Activated CD8-positive, alpha-beta T cell treated with anti-CD3 and anti-CD28 coated beads for 36 hours (primary cell): ENCODE measurements around the gene KCNC4. TPM values are rescaled to one million over a fixed set of nuclear protein-coding genes. Genes with fewer than 3 reads are reported as not detected.

Source experiments
- ATAC-seq: fragments of 200-7000 bp; cut with Tn5 transposase; one replicate; pipeline ENCODE4 v1.10.0; 2021; ENCODE audit warnings: mild to moderate bottlenecking, moderate library complexity
- CTCF ChIA-PET: fragments of 350-600 bp; sonication (Branson Sonifier 250); formaldehyde crosslinking; loops from one replicate; lab custom pipeline; 2021; ENCODE audit warnings: antibody characterized with exemption; lab: Charles Lee
- POLR2A ChIA-PET: fragments of 350-600 bp; sonication (Branson Sonifier 250); formaldehyde crosslinking; loops from one replicate; lab custom pipeline; 2021; ENCODE audit warnings: antibody characterized with exemption; lab: Charles Lee
- DNase-seq: peaks from one replicate; pipeline ENCODE4 v3.0.0-alpha.2; 2020
- H3K27ac Mint-ChIP-seq: one replicate; pipeline ENCODE4 v1.8.0; 2021; ENCODE audit warnings: mild to moderate bottlenecking, mixed read lengths
- H3K27me3 Mint-ChIP-seq: one replicate; pipeline ENCODE4 v1.8.0; 2021; ENCODE audit warnings: mixed read lengths
- H3K36me3 Mint-ChIP-seq: one replicate; pipeline ENCODE4 v1.8.0; 2021; ENCODE audit warnings: low read depth, mixed read lengths
- H3K4me1 Mint-ChIP-seq: one replicate; pipeline ENCODE4 v1.8.0; 2021; ENCODE audit warnings: low read depth, mixed read lengths
- H3K4me3 Mint-ChIP-seq: one replicate; pipeline ENCODE4 v1.8.0; 2021; ENCODE audit warnings: mild to moderate bottlenecking, moderate library complexity, mixed read lengths
- H3K9me3 Mint-ChIP-seq: one replicate; pipeline ENCODE4 v1.8.0; 2021; ENCODE audit warnings: mixed read lengths
- CTCF ChIP-seq: fragments of 200-600 bp; IDR thresholded peaks from one replicate; pipeline ENCODE4 v1.8.0; 2022; ENCODE audit warnings: antibody characterized with exemption, mild to moderate bottlenecking
- intact Hi-C: fragments of 100-400 bp; cut with micrococcal nuclease; formaldehyde crosslinking; loops from one replicate; pipeline ENCODE4 v1.10.0; 2022
- total RNA-seq, 2 experiments: library from RNA; stranded (reverse); gene quantifications; one replicate each; pipeline ENCODE4 v1.2.3, GENCODE V29; 2021

KCNC4 gene
- total RNA-seq, 2 experiments from 2014 or later = 10.7 to 12.2 TPM

- no peak overlapping the region for H3K27ac Mint-ChIP-seq
- ChIA-PET POLR2A (no interaction called here), CTCF (interaction anchor here (1.2 to 2.7 kb wide), 3 partner anchors 11 to 17 kb away, joined by 3 to 19 read pairs (median 5); partner anchors contain the start of gene KCNC4)
- no peaks in the 10 kb centered on the region for H3K27me3 Mint-ChIP-seq
- H3K36me3 Mint-ChIP-seq = peaks cover 8% of the 10 kb centered on the region
- no peaks in the 10 kb centered on the region for H3K9me3 Mint-ChIP-seq
- TF ChIP-seq CTCF = no peak
- DNase-seq (no peak), ATAC-seq (no peak)
- H3K4me3 Mint-ChIP-seq = no peak overlapping the region
- peaks cover 15% of the 10 kb centered on the region for H3K4me1 Mint-ChIP-seq
- intact Hi-C loops = no loop called here
Measured at GRCh38 chr1:110220324-110220723, 10.2 kb downstream of the KCNC4 start.

GRCh38 chr1:110221119-110221518 is 11.0 kb downstream of the KCNC4 start:
- ChIA-PET POLR2A (no interaction called here), CTCF (interaction anchor here (2.2 to 2.7 kb wide), 2 partner anchors 12 to 18 kb away, joined by 5 to 19 read pairs; partner anchors contain the start of gene KCNC4)
- no peak overlapping the region for H3K4me3 Mint-ChIP-seq
- no peaks in the 10 kb centered on the region for H3K27me3 Mint-ChIP-seq
- peaks cover 8% of the 10 kb centered on the region for H3K36me3 Mint-ChIP-seq
- intact Hi-C loops = no loop called here
- DNase-seq (no peak), ATAC-seq (no peak)
- no peak for TF ChIP-seq CTCF
- no peak overlapping the region for H3K27ac Mint-ChIP-seq
- H3K4me1 Mint-ChIP-seq = peaks cover 9% of the 10 kb centered on the region
- H3K9me3 Mint-ChIP-seq = no peaks in the 10 kb centered on the region

GRCh38 chr1:110223127-110223526 is 13.0 kb downstream of the KCNC4 start:
- ChIA-PET POLR2A (interaction anchor here (0.7 kb wide), 1 partner anchor 76 kb away, joined by 3 read pairs; no protein-coding TSS in a partner anchor), CTCF (no interaction called here)
- no peak for TF ChIP-seq CTCF
- no peaks in the 10 kb centered on the region for H3K9me3 Mint-ChIP-seq
- H3K36me3 Mint-ChIP-seq = peaks cover 12% of the 10 kb centered on the region
- H3K4me3 Mint-ChIP-seq = no peak overlapping the region
- ATAC-seq (no peak), DNase-seq (no peak)
- H3K27me3 Mint-ChIP-seq = no peaks in the 10 kb centered on the region
- intact Hi-C loops = no loop called here
- H3K4me1 Mint-ChIP-seq = no peaks in the 10 kb centered on the region
- no peak overlapping the region for H3K27ac Mint-ChIP-seq

- H3K4me3 Mint-ChIP-seq = no peak overlapping the region
- no peaks in the 10 kb centered on the region for H3K4me1 Mint-ChIP-seq
- DNase-seq (no peak), ATAC-seq (no peak)
- intact Hi-C loops = no loop called here
- no peaks in the 10 kb centered on the region for H3K9me3 Mint-ChIP-seq
- H3K27ac Mint-ChIP-seq = no peak overlapping the region
- no peak for TF ChIP-seq CTCF
- H3K27me3 Mint-ChIP-seq = no peaks in the 10 kb centered on the region
- POLR2A ChIA-PET = no interaction called here
- peaks cover 12% of the 10 kb centered on the region for H3K36me3 Mint-ChIP-seq
- CTCF ChIA-PET = interaction anchor here (1.8 kb wide), 1 partner anchor 21 kb away, joined by 9 read pairs; no protein-coding TSS in a partner anchor
Measured at GRCh38 chr1:110223581-110223980, 13.5 kb downstream of the KCNC4 start.

GRCh38 chr1:110224240-110224995 is 14.3 kb downstream of the KCNC4 start:
- no peak for TF ChIP-seq CTCF
- ATAC-seq (no peak), DNase-seq (no peak)
- CTCF ChIA-PET = interaction anchor here (0.8 to 1.8 kb wide), 4 partner anchors 9 to 90 kb away, joined by 3 to 9 read pairs (median 4); no protein-coding TSS in a partner anchor
- Mint-ChIP-seq H3K9me3 (no peaks in the 10 kb centered on the region), H3K36me3 (peaks cover 12% of the 10 kb centered on the region), H3K27ac (no peak overlapping the region), H3K27me3 (no peaks in the 10 kb centered on the region), H3K4me3 (no peak overlapping the region), H3K4me1 (no peaks in the 10 kb centered on the region)
- intact Hi-C loops = no loop called here
- POLR2A ChIA-PET = interaction anchor here (0.6 to 1.2 kb wide), 2 partner anchors 150 to 884 kb away, joined by 3 to 5 read pairs; no protein-coding TSS in a partner anchor
